Psoas muscle (tissue), 8 donors: ENCODE measurements around the gene DISC1. TPM values are rescaled to one million over a fixed set of nuclear protein-coding genes. Genes with fewer than 3 reads are reported as not detected.

Experiments used
- ATAC-seq, 4 donors: fragments of 200-7000 bp; cut with Tn5 transposase; one replicate each; pipeline ENCODE4 v1.9.1; 2020; ENCODE audit warnings: moderate library complexity in 3 of 4, mild to moderate bottlenecking in 2 of 4
- DNase-seq, 2 donors: peaks; one replicate each; pipeline ENCODE4 v3.0.0-alpha.2; 2020
- H3K27ac ChIP-seq: fragments of 200-600 bp; one replicate; pipeline ENCODE4 v1.8.0; 2022
- H3K27me3 ChIP-seq, 3 donors: fragments of 200-600 bp in 1 of 3; one replicate each; pipeline versions ENCODE4 v1.6.1 to v1.8.0; 2013 to 2022; ENCODE audit warnings: low read length in 2 of 3, mild to moderate bottlenecking in 2 of 3, moderate library complexity in 1 of 3; ENCODE audit not compliant: insufficient read depth in 3 of 3
- H3K36me3 ChIP-seq, 2 donors: fragments of 200-600 bp in 1 of 2; one replicate each; pipeline versions ENCODE4 v1.6.1 to v1.8.0; 2013 to 2022; ENCODE audit warnings: low read depth in 1 of 2, mild to moderate bottlenecking in 1 of 2, moderate library complexity in 1 of 2; ENCODE audit not compliant: insufficient read depth in 1 of 2
- H3K4me1 ChIP-seq: fragments of 200-600 bp; one replicate; pipeline ENCODE4 v1.8.0; 2022
- H3K4me3 ChIP-seq: fragments of 200-600 bp; one replicate; pipeline ENCODE4 v1.8.0; 2022; ENCODE audit warnings: mild to moderate bottlenecking
- H3K9me3 ChIP-seq: fragments of 200-600 bp; one replicate; pipeline ENCODE4 v1.8.0; 2022
- CTCF ChIP-seq: fragments of 200-600 bp; IDR thresholded peaks from one replicate; pipeline ENCODE4 v1.8.0; 2022; ENCODE audit warnings: antibody characterized with exemption
- WGBS, 3 donors: extraction: QIAGEN DNeasy Blood & Tissue Kit; methylation state at CpG; one replicate each; pipeline versions ENCODE4 v1.1.6 to v1.1.7; 2013; 5-methylcytosine and 5-hydroxymethylcytosine counted together
- intact Hi-C, 2 donors: fragments of 100-400 bp; cut with DNase I; formaldehyde crosslinking; loops; one replicate each; pipeline versions ENCODE4 v1.11.0 to v1.14.2; 2022
- polyA plus RNA-seq, 3 donors: library from polyadenylated mRNA; stranded (reverse); fragments of 200-250 nt; gene quantifications; one replicate each; pipeline ENCODE4 v1.2.3, GENCODE V29; 2013
- total RNA-seq, 4 donors: library from RNA; stranded (reverse); fragmentation: NEBNext Ultra II Directional in 2 of 4; extraction: Animal tissue kit (Norgen Biotek cat#: 25700) in 2 of 4; gene quantifications; one replicate each; pipeline versions ENCODE4 v1.2.1 to v1.2.4, GENCODE V29; 2021 to 2023
- donor health status: healthy with polysubstance abuse.
- donor health status: DM: no; HTN: no; CAD: no; lungs with moderate emphysema.
- donor health status: Bipolar disorder and iron deficiency.
- donor health status: healthy.
- donor health status: DM: yes; HTN: yes; CAD: no.
- donor health status: DM: no; HTN: no; CAD: no.
- donor health status: DM: no; HTN: no; CAD: no.
- donor health status: DM: yes; HTN: yes; CAD: no.

The DISC1 gene
- total and polyA plus RNA-seq, 7 donors, result 0.35 to 2.8 (median 1.6) TPM

GRCh38 chr1:231847612-231848397 is 221.2 kb downstream of the DISC1 start:
- no peak for TF ChIP-seq CTCF
- 89 to 94% (median 90%) methylated on average over 7 of the region's 7 CpGs for WGBS, 3 donors
- no peaks in the 10 kb centered on the region for H3K36me3 ChIP-seq
- ATAC-seq (no peak), DNase-seq (no peak)
- H3K4me1 ChIP-seq, result no peaks in the 10 kb centered on the region
- intact Hi-C loops, result no loop called here
- no peak overlapping the region for H3K4me3 ChIP-seq
- peaks cover 0 to 3% (median 0%) of the 10 kb centered on the region in 3 donors for H3K27me3 ChIP-seq
- H3K9me3 ChIP-seq, result no peaks in the 10 kb centered on the region
- H3K27ac ChIP-seq, result no peak overlapping the region

- ATAC-seq, result no peak
These were observed 223.4 kb downstream of the DISC1 start for GRCh38 chr1:231849981-231850380.

GRCh38 chr1:231850786-231851185 is 224.2 kb downstream of the DISC1 start:
- WGBS, 3 donors, result 69 to 87% (median 79%) methylated on average over 5 of the region's 5 CpGs
- no peak for ATAC-seq
- no peak overlapping the region for H3K27ac ChIP-seq

More at GRCh38 chr1:231849981-231850380, 223.4 kb downstream of the DISC1 start:
- TF ChIP-seq CTCF, result no peak
- no peak for DNase-seq
- Histone ChIP-seq H3K4me1 (no peaks in the 10 kb centered on the region), H3K4me3 (no peak overlapping the region), H3K27ac (no peak overlapping the region), H3K9me3 (no peaks in the 10 kb centered on the region), H3K27me3 (no peaks in the 10 kb centered on the region), H3K36me3 (no peaks in the 10 kb centered on the region)
- intact Hi-C loops, result no loop called here
- WGBS, 3 donors, result 92 to 95% (median 94%) methylated on average over 5 of the region's 5 CpGs

GRCh38 chr1:231853588-231854207 is 227.1 kb downstream of the DISC1 start:
- H3K36me3 ChIP-seq, result no peaks in the 10 kb centered on the region
- ATAC-seq (peak in 1 of 4 donors; percentile 72), DNase-seq (peak in 1 of 2 donors; percentile 79)
- H3K4me3 ChIP-seq, result no peak overlapping the region
- TF ChIP-seq CTCF, result no peak
- intact Hi-C loops, result no loop called here
- no peaks in the 10 kb centered on the region for H3K27me3 ChIP-seq
- no peak overlapping the region for H3K27ac ChIP-seq
- WGBS, 3 donors, result 66 to 80% (median 67%) methylated on average over 7 of the region's 7 CpGs
- no peaks in the 10 kb centered on the region for H3K9me3 ChIP-seq
- H3K4me1 ChIP-seq, result no peaks in the 10 kb centered on the region

More at GRCh38 chr1:231850786-231851185, 224.2 kb downstream of the DISC1 start:
- Histone ChIP-seq H3K36me3 (no peaks in the 10 kb centered on the region), H3K4me3 (no peak overlapping the region), H3K9me3 (no peaks in the 10 kb centered on the region), H3K27me3 (no peaks in the 10 kb centered on the region), H3K4me1 (no peaks in the 10 kb centered on the region)
- no peak for DNase-seq
- intact Hi-C loops, result no loop called here
- no peak for TF ChIP-seq CTCF
